Stimulated activated CD8-positive, alpha-beta memory T cell treated with anti-CD3 and anti-CD28 coated beads, Interleukin-4, amount 100 ng/mL, for 24 hours (primary cell): ENCODE results near the gene CTXND2.

ENCODE experiments used
- DNase-seq: peaks from one replicate; pipeline ENCODE4 v3.0.0-alpha.2; 2020; ENCODE audit warnings: low read depth

CTXND2 gene

DNA sequence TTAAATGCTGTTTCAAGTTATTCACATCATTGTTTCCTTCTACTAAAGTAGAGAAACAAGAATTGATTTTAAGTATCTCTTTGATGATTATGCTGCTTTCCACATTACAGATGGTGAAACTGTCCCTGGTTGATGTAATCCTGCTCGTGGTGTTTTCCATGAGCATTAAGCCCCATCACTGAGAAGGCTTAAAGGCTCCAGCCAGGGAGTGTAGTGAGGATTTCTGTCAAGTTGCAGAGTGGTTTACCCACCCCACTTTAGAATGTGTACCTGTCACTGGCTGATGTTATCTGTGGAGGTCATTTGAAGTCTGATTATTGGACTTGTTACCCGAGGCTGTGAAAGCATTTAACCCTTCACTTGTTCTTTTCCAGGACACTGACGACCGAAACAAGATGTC is 74.8 kb downstream of the CTXND2 start:
- DNase-seq = no peak
